SU-DHL-6 (cell line): ENCODE results near the gene HTR5A.

Source experiments
- EZH2phosphoT487 ChIP-seq: fragments of 200-600 bp; sonication (generic), shearing (Covaris generic); conservative IDR thresholded peaks from 2 replicates; pipeline ENCODE4 v1.6.1; 2018; ENCODE audit warnings: mild to moderate bottlenecking, antibody characterized with exemption, low read length, moderate library complexity, mixed read lengths
- TF ChIP-seq, protein P1 (sequence below): fragments of 200-600 bp; sonication (generic); IDR thresholded peaks from one replicate; pipeline ENCODE4 v1.5.1; 2017; ENCODE audit warnings: antibody characterized with exemption, mild to moderate bottlenecking, low read length, moderate library complexity; ENCODE audit not compliant: insufficient read depth, poor library complexity, severe bottlenecking

DNA sequence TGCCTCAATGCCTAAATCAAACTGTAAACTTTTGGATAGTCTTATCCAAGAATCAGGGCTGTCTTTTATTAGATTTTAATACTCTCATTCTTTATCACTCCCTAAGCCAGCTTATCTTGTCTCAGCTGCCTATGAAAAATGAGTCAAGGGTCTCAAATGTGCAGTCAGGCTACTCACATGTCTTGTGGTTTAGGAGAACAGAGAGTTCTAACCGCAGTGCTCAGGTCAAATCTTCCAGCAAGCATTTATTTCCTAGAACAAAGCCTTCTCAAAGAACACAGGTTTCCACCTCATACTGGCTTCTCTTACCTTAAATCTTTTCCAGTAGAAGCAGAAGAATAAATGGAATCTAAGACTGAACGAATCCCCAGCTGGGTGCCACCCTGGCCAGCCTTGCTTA lies 23.5 kb downstream of the HTR5A start:
- TF ChIP-seq, protein P1, sequence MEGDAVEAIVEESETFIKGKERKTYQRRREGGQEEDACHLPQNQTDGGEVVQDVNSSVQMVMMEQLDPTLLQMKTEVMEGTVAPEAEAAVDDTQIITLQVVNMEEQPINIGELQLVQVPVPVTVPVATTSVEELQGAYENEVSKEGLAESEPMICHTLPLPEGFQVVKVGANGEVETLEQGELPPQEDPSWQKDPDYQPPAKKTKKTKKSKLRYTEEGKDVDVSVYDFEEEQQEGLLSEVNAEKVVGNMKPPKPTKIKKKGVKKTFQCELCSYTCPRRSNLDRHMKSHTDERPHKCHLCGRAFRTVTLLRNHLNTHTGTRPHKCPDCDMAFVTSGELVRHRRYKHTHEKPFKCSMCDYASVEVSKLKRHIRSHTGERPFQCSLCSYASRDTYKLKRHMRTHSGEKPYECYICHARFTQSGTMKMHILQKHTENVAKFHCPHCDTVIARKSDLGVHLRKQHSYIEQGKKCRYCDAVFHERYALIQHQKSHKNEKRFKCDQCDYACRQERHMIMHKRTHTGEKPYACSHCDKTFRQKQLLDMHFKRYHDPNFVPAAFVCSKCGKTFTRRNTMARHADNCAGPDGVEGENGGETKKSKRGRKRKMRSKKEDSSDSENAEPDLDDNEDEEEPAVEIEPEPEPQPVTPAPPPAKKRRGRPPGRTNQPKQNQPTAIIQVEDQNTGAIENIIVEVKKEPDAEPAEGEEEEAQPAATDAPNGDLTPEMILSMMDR: no peak
- no peak for TF ChIP-seq EZH2phosphoT487
